Stimulated activated CD8-positive, alpha-beta memory T cell treated with anti-CD3 and anti-CD28 coated beads, Interleukin-12 subunit alpha, Interleukin-12 subunit beta, amount 100 ng/mL, for 24 hours (primary cell): ENCODE measurements around the gene PARD6B.
"Not testable (repeated sequence)": the region's sequence is repeated elsewhere in the genome, so short reads cannot be mapped to it uniquely, and the experiment has no call there.

Experiments used
- DNase-seq: peaks from one replicate; pipeline ENCODE4 v3.0.0-alpha.2; 2020; ENCODE audit errors: extremely low read depth

The PARD6B gene

DNA sequence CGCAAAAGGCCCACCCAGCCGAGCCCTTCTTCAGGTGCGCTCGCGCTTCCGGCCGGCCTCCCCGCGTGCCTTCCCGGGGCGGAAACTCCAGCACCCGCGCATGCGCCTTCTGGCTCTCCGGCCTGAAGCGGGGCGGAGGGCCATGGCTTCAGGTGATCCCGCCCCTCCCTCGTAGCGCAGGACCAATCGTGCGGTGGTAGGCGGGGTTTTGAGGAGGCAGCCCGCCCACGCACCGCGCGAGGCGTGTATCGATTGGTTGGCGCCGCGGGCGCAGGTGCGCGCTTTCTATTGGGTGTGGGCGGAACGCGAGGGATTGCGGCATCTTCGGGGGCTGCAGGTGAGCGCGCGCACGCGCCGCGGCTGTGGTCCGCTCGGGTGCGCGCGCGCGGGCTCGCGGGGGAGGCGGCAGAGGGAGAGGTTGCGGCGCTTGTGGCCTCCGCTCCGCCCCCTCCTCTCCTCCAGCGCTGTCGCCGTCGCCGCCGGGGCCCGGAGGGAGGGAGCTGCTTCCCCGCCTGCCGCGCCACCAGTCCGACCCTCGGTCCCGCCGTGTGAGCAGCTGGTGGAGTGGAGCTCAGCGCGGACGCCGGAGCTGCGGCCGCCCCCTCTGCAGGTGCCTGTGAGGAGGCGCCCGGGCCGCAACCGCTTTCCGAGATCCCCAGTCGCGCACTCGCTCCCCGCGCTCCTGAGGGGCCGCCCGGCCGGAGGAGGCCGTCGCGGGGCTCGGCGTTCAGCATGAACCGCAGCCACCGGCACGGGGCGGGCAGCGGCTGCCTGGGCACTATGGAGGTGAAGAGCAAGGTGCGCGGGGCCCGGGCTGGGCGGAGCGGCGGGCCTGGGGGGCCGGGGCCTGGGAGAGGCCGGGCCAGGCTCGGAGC, at the start of gene PARD6B:
Gene PARD6B (plus strand): TSS at position 526 of the 875 bp plus-strand sequence. CDS start 207 bp downstream, at position 733.
- DNase-seq, result peak; percentile 99

DNA sequence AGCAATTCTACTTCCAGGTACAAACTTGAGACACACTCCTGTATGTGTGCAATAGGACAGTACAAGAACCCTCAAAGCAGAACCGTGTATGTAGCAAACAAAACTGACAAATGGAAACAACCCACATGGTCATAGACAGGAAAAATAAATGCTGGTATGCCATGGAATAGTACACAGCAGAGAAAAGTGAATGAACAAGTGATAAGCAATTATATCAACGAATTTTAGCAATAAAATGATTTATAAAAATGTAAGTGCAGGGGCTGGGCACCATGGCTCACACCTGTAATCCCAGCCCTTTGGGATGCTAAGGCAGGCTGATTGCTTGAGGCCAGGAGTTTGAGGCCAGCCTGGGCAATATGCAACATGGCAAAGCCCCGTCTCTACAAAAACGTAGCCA, 49.3 kb upstream of the PARD6B start:
- DNase-seq, result no peak

DNA sequence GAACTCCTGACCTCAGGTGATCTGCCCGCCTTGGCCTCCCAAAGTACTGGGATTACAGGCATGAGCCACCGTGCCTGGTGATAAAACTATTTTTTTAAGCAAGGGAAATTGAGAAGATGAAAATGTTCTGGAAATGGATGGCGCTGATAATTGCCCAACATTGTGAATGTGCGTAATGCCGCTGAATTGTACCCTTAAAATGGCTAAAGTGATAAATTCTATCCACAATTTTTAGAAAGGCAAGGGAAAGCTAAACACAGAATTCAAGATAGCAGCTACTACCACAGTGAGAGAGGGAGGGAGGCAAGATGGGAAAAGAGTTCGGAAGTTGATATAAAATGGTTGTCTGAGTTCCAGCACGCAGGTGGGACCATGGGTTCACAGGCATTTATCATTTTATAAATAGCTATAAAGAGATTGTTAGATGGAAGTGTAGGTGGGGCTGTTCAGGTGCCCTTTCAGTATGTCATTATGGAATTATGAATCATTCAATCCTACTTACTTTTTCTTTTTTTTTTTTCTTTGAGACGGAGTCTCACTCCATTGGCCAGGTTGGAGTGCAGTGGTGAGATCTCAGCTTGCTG, 48.3 kb upstream of the PARD6B start:
- DNase-seq, result no peak

DNA sequence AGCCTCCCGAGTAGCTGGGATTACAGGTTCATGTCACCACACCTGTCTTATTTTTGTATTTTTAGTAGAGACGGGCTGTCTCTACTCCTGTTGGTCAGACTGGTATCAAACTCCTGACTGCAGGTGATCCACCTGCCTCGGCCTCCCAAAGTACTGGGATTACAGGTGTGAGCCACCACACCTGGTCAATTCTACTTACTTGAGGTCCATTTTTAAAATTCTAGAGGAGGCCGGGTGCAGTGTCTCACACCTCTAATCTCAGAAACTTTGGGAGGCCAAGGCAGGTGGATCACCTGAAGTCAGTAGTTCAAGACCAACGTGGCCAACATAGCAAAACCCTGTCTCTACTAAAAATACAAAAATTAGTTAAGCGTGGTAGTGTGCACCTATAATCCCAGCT, 47.8 kb upstream of the PARD6B start:
- DNase-seq, result no peak

DNA sequence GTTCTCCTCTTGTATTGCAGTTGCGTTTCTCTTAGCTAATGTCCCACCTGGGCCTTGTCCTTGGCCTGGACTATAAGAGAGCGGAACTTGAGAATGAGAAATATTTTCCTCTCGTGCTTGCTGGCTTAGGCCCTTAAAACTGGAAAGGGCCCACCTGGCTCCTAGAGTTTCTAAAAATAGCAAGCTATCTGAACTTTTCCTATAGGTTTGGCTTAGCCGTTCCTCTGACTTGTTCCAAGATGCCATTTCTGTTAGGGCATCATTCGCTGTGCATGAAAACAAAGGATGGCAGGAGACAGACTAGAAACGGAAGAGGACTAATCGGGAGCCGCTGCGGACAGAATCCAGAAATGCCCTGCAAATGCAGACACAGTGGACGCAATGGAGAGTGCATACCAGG, 44.6 kb upstream of the PARD6B start:
- DNase-seq, result no peak

GRCh38 chr20:50688256-50688975, 43.0 kb upstream of the PARD6B start:
- DNase-seq, result no peak

DNA sequence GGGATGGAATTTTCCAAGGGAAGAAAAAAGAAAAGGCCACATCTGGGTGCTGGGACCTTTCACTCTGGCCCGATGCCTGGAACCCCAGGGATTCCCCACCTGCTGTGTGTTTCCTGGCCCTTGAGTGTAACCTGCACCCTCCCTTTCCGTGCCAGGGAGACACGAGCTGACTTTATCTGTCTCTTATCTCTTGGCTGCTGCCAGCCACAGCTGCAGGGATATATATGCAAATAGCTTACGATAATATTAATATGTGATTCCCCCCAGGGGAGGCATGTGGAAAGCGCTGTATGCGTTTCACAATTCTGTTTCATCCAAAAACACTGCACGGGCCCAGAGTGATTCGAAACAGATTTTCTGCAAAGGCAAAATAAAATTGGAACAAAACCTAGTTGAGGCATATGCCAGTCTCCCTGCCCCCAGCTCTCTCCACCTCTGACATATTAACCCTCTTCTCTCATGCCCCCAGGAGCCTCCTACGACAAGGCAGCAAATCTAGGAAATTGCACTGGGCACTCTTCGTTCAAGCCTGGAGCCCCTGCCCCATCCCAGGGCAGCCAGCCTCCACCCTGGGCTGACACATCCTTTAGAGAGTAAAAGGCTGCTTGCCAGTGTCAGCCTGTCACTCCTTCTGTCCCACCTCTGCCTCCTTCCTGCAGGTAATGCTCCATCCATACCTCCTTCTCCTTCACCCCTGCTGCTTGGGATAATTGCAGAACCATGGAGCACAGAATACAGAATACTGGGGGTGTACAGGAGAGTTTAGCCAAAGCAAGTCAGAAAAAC, 41.3 kb upstream of the PARD6B start:
- no peak for DNase-seq

DNA sequence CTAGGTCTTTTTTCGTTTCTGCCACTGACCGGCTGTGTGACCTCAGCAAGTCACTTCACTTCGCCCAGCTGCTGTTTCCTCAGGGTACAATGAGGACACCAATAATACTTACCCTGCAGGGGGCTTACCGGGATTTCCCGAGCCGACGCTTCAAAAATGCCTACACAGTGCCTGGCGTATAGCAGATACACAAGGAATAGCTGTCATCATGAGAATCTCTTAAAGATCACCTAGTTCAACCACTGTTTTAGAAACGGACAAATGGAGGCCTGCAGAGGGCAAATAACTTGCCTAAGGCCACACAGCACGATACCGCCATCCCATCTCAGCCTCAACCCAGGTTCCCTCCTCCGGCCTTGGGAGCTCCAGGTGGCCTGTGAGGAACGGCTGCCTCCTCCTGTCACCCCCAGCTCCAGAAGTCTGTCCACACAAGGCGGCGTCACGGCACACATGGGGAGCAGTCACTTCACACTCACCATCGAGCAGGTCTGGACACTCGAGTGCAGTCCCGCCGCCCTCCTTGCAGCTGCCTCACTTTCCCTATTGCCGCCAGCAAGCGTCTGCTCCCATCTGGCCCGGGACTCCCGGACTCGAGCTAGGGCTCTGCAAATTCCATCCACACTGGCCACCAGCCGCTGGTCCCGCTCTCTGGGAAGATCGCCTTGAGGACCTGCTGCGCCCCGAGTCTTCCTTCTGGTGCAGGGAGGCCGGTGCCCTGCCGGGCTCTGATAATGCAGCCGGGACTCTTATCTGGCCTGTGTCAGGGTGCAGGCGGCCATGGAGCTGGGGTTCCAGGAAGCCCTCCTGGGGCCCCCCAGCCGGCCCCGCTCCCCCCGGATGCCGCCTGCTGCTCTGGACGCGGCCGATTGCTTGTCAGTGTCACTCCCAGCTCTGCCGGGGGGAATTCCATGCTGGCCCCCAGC, 40.5 kb upstream of the PARD6B start, which contains the start of gene RIPOR3:
Gene RIPOR3 (minus strand): TSS at position 893 of the 923 bp plus-strand sequence. CDS start 414 bp downstream, at position 479.
- no peak for DNase-seq

DNA sequence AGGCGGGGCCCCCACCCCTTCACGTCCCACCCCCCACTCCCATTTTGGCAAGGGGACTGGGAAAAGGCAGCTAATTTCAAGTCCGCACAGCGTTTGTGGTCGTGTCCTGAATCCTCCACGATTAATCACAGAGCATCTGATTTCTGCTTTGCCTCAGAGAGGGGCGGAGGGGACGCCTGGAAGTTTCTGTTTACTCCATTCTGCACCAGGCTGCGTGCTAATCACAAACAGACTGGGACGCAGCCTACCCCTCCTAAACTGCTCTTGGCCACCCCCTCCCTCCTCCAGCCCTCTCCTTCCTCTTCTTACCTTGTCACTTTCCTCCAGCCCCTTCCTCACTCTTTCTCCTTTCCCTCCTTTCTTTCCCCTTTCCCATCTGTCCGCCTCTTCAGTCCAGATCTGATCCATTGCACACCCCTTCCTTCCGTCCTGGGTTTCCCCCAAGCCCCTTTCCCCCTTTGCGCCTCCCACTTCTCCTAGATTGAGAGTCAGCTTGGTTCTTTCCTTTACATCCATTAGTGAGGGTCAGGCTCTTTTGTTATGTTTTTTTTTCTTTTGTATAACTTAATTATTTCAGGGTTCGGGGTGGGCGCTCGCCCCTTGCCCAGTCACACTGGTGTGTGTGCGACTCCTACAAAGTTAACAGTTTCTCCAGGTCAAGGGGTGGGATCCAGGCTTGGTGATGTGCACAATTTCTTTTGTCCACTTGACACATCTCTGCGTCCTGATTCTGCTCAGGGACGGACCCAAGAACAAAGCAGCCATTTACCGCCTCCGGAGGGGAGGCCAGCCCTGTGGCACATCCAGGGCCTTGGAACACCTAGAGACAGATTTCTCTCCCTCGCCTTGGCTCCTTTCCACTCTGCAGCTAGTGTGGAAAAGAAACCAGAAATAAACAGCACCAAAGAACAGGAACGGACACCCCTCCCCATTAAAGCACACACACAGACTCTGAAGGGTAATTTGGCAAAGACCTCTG, 39.5 kb upstream of the PARD6B start:
- no peak for DNase-seq

- DNase-seq, result no peak
Measured at GRCh38 chr20:50692552-50692933, 38.8 kb upstream of the PARD6B start.

DNA sequence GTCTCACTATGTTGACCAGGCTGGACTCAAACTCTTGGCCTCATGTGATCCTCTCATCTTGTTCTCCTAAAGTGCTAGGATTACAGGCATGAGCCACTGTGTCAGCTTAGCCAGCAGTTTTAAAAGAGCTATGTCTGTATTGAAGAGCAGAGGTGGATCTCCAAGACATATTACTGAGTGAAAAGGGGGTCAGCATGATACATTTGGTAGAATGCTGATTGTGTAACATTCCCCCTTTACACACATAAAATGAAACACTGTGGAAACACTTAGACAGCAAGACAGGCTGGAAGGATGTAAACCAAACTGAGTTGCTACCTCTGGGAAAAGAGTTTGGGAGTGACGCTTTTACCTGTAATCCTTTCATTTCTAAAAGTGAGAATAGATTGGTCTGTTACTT, 38.4 kb upstream of the PARD6B start:
- no peak for DNase-seq

GRCh38 chr20:50694379-50695134, 36.8 kb upstream of the PARD6B start:
- no peak for DNase-seq

DNA sequence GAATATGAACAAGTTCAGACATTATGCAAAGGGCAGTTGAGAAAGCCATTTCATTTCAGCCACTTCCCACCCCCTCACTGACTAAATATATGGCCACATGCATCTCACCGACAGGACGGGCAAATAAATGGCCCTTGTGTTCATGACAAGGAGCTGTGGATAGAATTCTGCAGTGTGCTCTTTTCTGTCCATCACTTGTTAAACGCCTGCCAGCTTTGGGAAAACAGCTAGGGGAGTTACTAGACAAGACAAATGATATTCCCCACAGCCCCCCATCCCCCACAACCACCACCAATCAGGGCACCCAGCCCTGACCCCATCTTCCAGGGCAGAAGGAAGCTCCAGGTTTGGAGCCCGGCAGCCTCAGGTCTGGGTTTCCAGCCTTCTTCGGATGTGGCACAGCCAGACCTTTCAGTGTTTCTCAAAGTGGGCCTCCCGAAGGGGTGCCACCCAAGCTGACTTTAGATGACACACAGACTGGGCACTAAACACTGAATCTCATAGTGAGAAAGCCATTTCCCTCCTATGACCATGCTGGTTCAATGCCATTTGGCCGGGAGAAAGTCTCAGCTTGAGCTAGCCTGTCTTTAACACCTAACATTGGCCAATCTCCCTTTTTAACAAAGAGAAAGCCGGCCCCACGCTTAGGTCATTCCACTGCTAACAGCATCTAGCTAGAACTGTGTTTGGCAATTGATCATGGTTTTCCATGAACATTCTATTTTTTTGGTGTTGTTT, 36.1 kb upstream of the PARD6B start:
- DNase-seq, result no peak

DNA sequence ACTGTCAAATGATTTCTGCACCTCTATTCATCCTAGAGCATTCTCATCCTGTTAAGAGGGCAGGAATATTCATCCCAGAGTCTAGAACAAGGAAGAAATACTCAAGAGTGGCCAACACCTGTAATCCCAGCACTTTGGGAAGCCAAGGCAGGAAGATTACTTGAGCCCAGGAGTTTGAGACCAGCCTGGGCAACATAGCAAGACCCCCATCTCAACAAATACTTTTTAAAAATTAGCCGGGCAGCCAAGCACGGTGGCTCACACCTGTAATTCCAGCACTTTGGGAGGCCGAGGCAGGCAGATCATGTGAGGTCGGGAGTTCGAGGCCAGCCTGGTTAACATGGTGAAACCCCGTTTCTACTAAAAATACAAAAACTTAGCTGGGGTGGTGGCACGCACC, 33.1 kb upstream of the PARD6B start:
- DNase-seq, result not testable (repeated sequence)

GRCh38 chr20:50699688-50700087, 31.7 kb upstream of the PARD6B start:
- no peak for DNase-seq

GRCh38 chr20:50701041-50701963, 30.1 kb upstream of the PARD6B start:
- DNase-seq, result no peak
